ENCODE results near the gene ZNF235. TPM values are rescaled to one million over a fixed set of nuclear protein-coding genes. Genes with fewer than 3 reads are reported as not detected.

Gene ZNF235
- total and polyA plus RNA-seq, 2 of the 8 experiments (the other 6 are each of a cell fraction or from before 2014, with no cell fraction given) = 2.0 to 5.3 TPM

DNA sequence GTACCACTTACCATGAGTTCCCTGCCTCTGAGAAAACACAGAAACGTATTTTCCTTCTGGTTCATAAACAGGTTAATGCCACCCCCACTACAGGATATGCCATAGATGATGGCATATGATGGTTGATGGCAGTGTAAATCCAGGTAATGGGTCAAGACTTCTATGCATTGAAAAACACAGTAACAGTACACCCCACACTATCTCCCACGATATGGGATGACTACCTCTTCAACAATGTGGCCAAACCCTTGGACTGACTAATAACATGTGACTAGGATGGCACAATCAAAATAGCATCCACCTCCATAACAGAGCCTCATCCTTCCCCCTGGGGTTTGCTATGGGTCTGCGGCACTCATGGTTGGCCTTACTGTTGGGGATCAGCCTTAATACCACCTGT, 22.0 kb downstream of the ZNF235 start:
- Histone ChIP-seq H2BK15ac (ENCODE audit: low read length) (no peak overlapping the region), H3K56ac (replicated peaks; ENCODE audit: insufficient read length, low read depth, low read length) (no peak overlapping the region), H4K91ac (replicated peaks; ENCODE audit: insufficient read length, low read length) (no peak overlapping the region), H3K23me2 (ENCODE audit: low read depth, low read length) (no peaks in the 10 kb centered on the region), H3K23ac (ENCODE audit: insufficient read length) (no peak overlapping the region), H2BK120ac (replicated peaks; ENCODE audit: low read depth, low read length) (no peak overlapping the region), H4K8ac (ENCODE audit: extremely low read depth, insufficient read depth, low read length) (no peak overlapping the region), H3K27me3 (replicated peaks in 1 of 4; ENCODE audit: control insufficient read depth in 3 of 4, extremely low read depth in 1 of 4, insufficient read depth in 3 of 4, low read length in 3 of 4) (peaks cover 0 to 1% (median 0%) of the 10 kb centered on the region in 4 experiments; a peak in 1 of 7 replicates), H4K20me1 (replicated peaks in 1 of 2; ENCODE audit: control insufficient read depth in 1 of 2, insufficient read depth in 2 of 2, low read length in 2 of 2) (no peaks in the 10 kb centered on the region), H3K4me3 (ENCODE audit: extremely low read depth in 1 of 4, insufficient read depth in 2 of 4, low read depth in 3 of 4, low read length in 4 of 4) (no peak overlapping the region), H4K5ac (ENCODE audit: insufficient read length, low read depth, low read length) (no peak overlapping the region), H2BK5ac (ENCODE audit: low read depth, low read length) (no peak overlapping the region), H2BK12ac (ENCODE audit: low read depth, low read length) (no peak overlapping the region), H2BK20ac (ENCODE audit: low read length) (no peak overlapping the region), H3K9me3 (ENCODE audit: insufficient read depth in 2 of 2, low read depth in 1 of 2, low read length in 1 of 2) (peaks cover 19 to 22% of the 10 kb centered on the region in 2 experiments; a peak in 3 of 4 replicates), H2AFZ (ENCODE audit: low read length) (no peak overlapping the region), H3K27ac (ENCODE audit: low read depth, low read length) (no peak overlapping the region), H3K4me1 (replicated peaks in 1 of 4; ENCODE audit: control insufficient read depth in 3 of 4, insufficient read depth in 4 of 4, low read length in 3 of 4) (no peaks in the 10 kb centered on the region), H2AK5ac (ENCODE audit: low read depth, low read length) (no peak overlapping the region), H3K18ac (ENCODE audit: extremely low read depth, low read length) (no peak overlapping the region), H3K4me2 (ENCODE audit: insufficient read depth in 1 of 2, low read depth in 2 of 2, low read length in 2 of 2) (no peak overlapping the region), H3K9ac (replicated peaks in 1 of 4; ENCODE audit: extremely low read depth in 1 of 4, low read depth in 3 of 4, low read length in 3 of 4) (no peak overlapping the region), H3K4ac (replicated peaks; ENCODE audit: insufficient read length, low read depth, low read length) (no peak overlapping the region), H3K79me1 (ENCODE audit: low read depth, low read length) (no peaks in the 10 kb centered on the region), H3K79me2 (ENCODE audit: control insufficient read depth in 1 of 2, insufficient read depth in 2 of 2, low read length in 2 of 2) (no peaks in the 10 kb centered on the region), H3K14ac (ENCODE audit: insufficient read length) (no peak overlapping the region), H3K36me3 (ENCODE audit: control insufficient read depth in 2 of 4, insufficient read depth in 4 of 4, low read length in 3 of 4) (peaks cover 0 to 10% (median 6%) of the 10 kb centered on the region in 4 experiments; a peak in 5 of 8 replicates)
- FAIRE-seq = no peak
- 91% methylated on average over 3 of the region's 3 CpGs; no CpG with 5 or more reads in 1 of the 2 experiments for WGBS, 2 experiments (ENCODE audit: extremely low coverage in 1 of 2, insufficient coverage in 1 of 2, insufficient read length in 1 of 2, insufficient replicate concordance in 2 of 2, low coverage in 1 of 2, low lambda C conversion rate in 2 of 2, missing lambda C conversion rate in 1 of 2)
- ChIA-PET POLR2A (ENCODE audit: partially characterized antibody) (no interaction called here), CTCF (ENCODE audit: partially characterized antibody) (interaction anchor here (1.0 kb wide), 1 partner anchor 10 kb away, joined by 3 read pairs; no protein-coding TSS in a partner anchor)
- DNase-seq (ENCODE audit: low read depth in 1 of 2, low spot score in 2 of 2) = no peak
- TF ChIP-seq NANOG (IDR thresholded peaks at IDR 0.05; ENCODE audit: insufficient read depth, low read depth, low read length, poor library complexity, severe bottlenecking) = no peak
- TF ChIP-seq BCL11A (IDR thresholded peaks at IDR 0.05; ENCODE audit: low read depth in 2 of 2, low read length in 2 of 2) = no peak
- TF ChIP-seq, protein P1, sequence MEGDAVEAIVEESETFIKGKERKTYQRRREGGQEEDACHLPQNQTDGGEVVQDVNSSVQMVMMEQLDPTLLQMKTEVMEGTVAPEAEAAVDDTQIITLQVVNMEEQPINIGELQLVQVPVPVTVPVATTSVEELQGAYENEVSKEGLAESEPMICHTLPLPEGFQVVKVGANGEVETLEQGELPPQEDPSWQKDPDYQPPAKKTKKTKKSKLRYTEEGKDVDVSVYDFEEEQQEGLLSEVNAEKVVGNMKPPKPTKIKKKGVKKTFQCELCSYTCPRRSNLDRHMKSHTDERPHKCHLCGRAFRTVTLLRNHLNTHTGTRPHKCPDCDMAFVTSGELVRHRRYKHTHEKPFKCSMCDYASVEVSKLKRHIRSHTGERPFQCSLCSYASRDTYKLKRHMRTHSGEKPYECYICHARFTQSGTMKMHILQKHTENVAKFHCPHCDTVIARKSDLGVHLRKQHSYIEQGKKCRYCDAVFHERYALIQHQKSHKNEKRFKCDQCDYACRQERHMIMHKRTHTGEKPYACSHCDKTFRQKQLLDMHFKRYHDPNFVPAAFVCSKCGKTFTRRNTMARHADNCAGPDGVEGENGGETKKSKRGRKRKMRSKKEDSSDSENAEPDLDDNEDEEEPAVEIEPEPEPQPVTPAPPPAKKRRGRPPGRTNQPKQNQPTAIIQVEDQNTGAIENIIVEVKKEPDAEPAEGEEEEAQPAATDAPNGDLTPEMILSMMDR (IDR thresholded peaks at IDR 0.05; ENCODE audit: control extremely low read depth in 1 of 3, insufficient read depth in 1 of 3, low read depth in 1 of 3, low read length in 3 of 3) = no peak
- no peak for TF ChIP-seq USF2 (IDR thresholded peaks at IDR 0.05; ENCODE audit: low read length)
- no peak for TF ChIP-seq YY1 (IDR thresholded peaks at IDR 0.05; ENCODE audit: low read depth, low read length)
- TF ChIP-seq, protein P2, sequence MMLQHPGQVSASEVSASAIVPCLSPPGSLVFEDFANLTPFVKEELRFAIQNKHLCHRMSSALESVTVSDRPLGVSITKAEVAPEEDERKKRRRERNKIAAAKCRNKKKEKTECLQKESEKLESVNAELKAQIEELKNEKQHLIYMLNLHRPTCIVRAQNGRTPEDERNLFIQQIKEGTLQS (IDR thresholded peaks at IDR 0.05; ENCODE audit: insufficient read depth, low read depth, low read length) = no peak
- TF ChIP-seq SRF (IDR thresholded peaks at IDR 0.05; ENCODE audit: low read depth, low read length) = no peak
- TF ChIP-seq GTF2F1 (IDR thresholded peaks at IDR 0.05; ENCODE audit: borderline replicate concordance, low read depth, low read length) = no peak
- TF ChIP-seq CTBP2 (IDR thresholded peaks at IDR 0.05; ENCODE audit: borderline replicate concordance, insufficient read depth, insufficient read length, low read length) = no peak
